ENCODE data around the gene COX6A2. TPM values are rescaled to one million over a fixed set of nuclear protein-coding genes. Genes with fewer than 3 reads are reported as not detected.

Gene COX6A2
- total and polyA plus RNA-seq, 8 donors, result 0.67 TPM; not detected in 7

- Histone ChIP-seq H3K4me1 (no peaks in the 10 kb centered on the region), H3K9me3 (no peaks in the 10 kb centered on the region), H3K4me3 (no peak overlapping the region), H3K27ac (no peak overlapping the region), H3K27me3 (no peaks in the 10 kb centered on the region), H3K36me3 (no peaks in the 10 kb centered on the region)
- DNase-seq (peak in 1 of 4 donors; percentile 22), ATAC-seq (no peak)
- intact Hi-C loops (cut with DNase I), result loop anchor here in 1 of 2 donors (10.0 kb wide), 1 partner anchor 452 kb away; the partner anchor contains the start of gene HSD3B7
- no peak for TF ChIP-seq CTCF (IDR thresholded peaks at IDR 0.05)
These were observed 8.3 kb upstream of the COX6A2 start for GRCh38 chr16:31436221-31437045.

- no peak for ATAC-seq
- H3K36me3 ChIP-seq, result no peaks in the 10 kb centered on the region
- H3K27ac ChIP-seq, result no peak overlapping the region
- no peak for TF ChIP-seq CTCF (IDR thresholded peaks at IDR 0.05)
- H3K4me3 ChIP-seq, result no peak overlapping the region
- intact Hi-C loops (cut with DNase I), result loop anchor here in 1 of 2 donors (10.0 kb wide), 1 partner anchor 451 kb away; the partner anchor contains the start of gene HSD3B7
- H3K9me3 ChIP-seq, result no peaks in the 10 kb centered on the region
- H3K4me1 ChIP-seq, result no peaks in the 10 kb centered on the region
- H3K27me3 ChIP-seq, result no peaks in the 10 kb centered on the region
- DNase-seq, result peak in 1 of 4 donors; percentile 30
These were observed 7.4 kb upstream of the COX6A2 start for GRCh38 chr16:31435341-31436220.

- intact Hi-C loops (cut with DNase I), result loop anchor here in 1 of 2 donors (10.0 kb wide), 1 partner anchor 446 kb away; the partner anchor contains the start of gene HSD3B7
- Histone ChIP-seq H3K4me3 (no peak overlapping the region), H3K4me1 (peaks cover 4% of the 10 kb centered on the region in 2 donors), H3K9me3 (no peaks in the 10 kb centered on the region), H3K27ac (no peak overlapping the region), H3K36me3 (no peaks in the 10 kb centered on the region), H3K27me3 (peaks cover 0 to 12% of the 10 kb centered on the region in 2 donors)
- no peak for DNase-seq
- no peak for ATAC-seq
- no peak for TF ChIP-seq CTCF (IDR thresholded peaks at IDR 0.05)
These were observed 2.4 kb upstream of the COX6A2 start for GRCh38 chr16:31430380-31431052.

GRCh38 chr16:31429796-31430195, 1.6 kb upstream of the COX6A2 start:
- intact Hi-C loops (cut with DNase I), result loop anchor here in 1 of 2 donors (10.0 kb wide), 1 partner anchor 445 kb away; the partner anchor contains the start of gene HSD3B7
- Histone ChIP-seq H3K27ac (no peak overlapping the region), H3K4me1 (peaks cover 4% of the 10 kb centered on the region in 2 donors), H3K36me3 (no peaks in the 10 kb centered on the region), H3K27me3 (peaks cover 0 to 12% of the 10 kb centered on the region in 2 donors), H3K9me3 (no peaks in the 10 kb centered on the region), H3K4me3 (no peak overlapping the region)
- ATAC-seq, result no peak
- no peak for DNase-seq
- no peak for TF ChIP-seq CTCF (IDR thresholded peaks at IDR 0.05)
